Renal pelvis (tissue), 4 donors: ENCODE measurements around the gene ADRA1B. TPM values are rescaled to one million over a fixed set of nuclear protein-coding genes. Genes with fewer than 3 reads are reported as not detected.

ENCODE experiments used
- DNase-seq: peaks from one replicate; pipeline ENCODE4 v3.0.0-alpha.2; 2013
- polyA plus RNA-seq, 3 donors: library from polyadenylated mRNA; unstranded; fragments of 120-200 nt; gene quantifications; one replicate each; pipeline ENCODE4 v1.2.1, GENCODE V29; 2013; ENCODE audit not compliant: insufficient read length in 3 of 3

Gene ADRA1B
- polyA plus RNA-seq, 3 donors: 3.5 to 3.6 (median 3.5) TPM

- no peak for DNase-seq
These were observed 16.9 kb upstream of the ADRA1B start for GRCh38 chr5:159899067-159900049.

- no peak for DNase-seq
These were observed 15.0 kb upstream of the ADRA1B start for GRCh38 chr5:159901308-159901707.

GRCh38 chr5:159901772-159902171 lies 14.5 kb upstream of the ADRA1B start:
- no peak for DNase-seq

GRCh38 chr5:159902444-159903121 lies 13.7 kb upstream of the ADRA1B start:
- DNase-seq: peak; percentile 69

- no peak for DNase-seq
These were observed 13.2 kb upstream of the ADRA1B start for GRCh38 chr5:159903131-159903530.

GRCh38 chr5:159904874-159905273 lies 11.4 kb upstream of the ADRA1B start:
- DNase-seq: no peak

GRCh38 chr5:159905496-159905895 lies 10.8 kb upstream of the ADRA1B start:
- no peak for DNase-seq

- DNase-seq: no peak
These were observed 9.8 kb upstream of the ADRA1B start for GRCh38 chr5:159906463-159906862.

- DNase-seq: no peak
These were observed 9.3 kb upstream of the ADRA1B start for GRCh38 chr5:159906943-159907342.

GRCh38 chr5:159907689-159908590 lies 8.3 kb upstream of the ADRA1B start:
- no peak for DNase-seq

- DNase-seq: no peak
These were observed 7.7 kb upstream of the ADRA1B start for GRCh38 chr5:159908591-159908940.

GRCh38 chr5:159909126-159909525 lies 7.2 kb upstream of the ADRA1B start:
- DNase-seq: no peak

GRCh38 chr5:159910207-159910842 lies 6.0 kb upstream of the ADRA1B start:
- DNase-seq: no peak

- no peak for DNase-seq
These were observed 5.4 kb upstream of the ADRA1B start for GRCh38 chr5:159910843-159911229.

GRCh38 chr5:159911349-159911748 lies 4.9 kb upstream of the ADRA1B start:
- peak; percentile 78 for DNase-seq

- no peak for DNase-seq
These were observed 4.1 kb upstream of the ADRA1B start for GRCh38 chr5:159912033-159912800.

- DNase-seq: no peak
These were observed 3.2 kb upstream of the ADRA1B start for GRCh38 chr5:159913048-159913447.

GRCh38 chr5:159913501-159913900 lies 2.8 kb upstream of the ADRA1B start:
- no peak for DNase-seq

- DNase-seq: no peak
These were observed 819 bp downstream of the ADRA1B start for GRCh38 chr5:159916841-159917761.

GRCh38 chr5:159917994-159918393 lies 1.7 kb downstream of the ADRA1B start:
- no peak for DNase-seq
